Measurements from ENCODE around the gene RIPPLY3.

- TF ChIP-seq REST (IDR thresholded peaks at IDR 0.05; ENCODE audit: low read depth) (no peak), EZH2 (IDR thresholded peaks at IDR 0.05) (no peak), CTCF (IDR thresholded peaks at IDR 0.05 in 2 of 3, conservative IDR thresholded peaks at IDR 0.05 in 1 of 3; ENCODE audit: borderline replicate concordance in 1 of 3, insufficient read depth in 1 of 3, low read depth in 2 of 3, low read length in 2 of 3) (no peak), YY1 (IDR thresholded peaks at IDR 0.05; ENCODE audit: extremely low read depth, insufficient replicate concordance, low read depth, low read length) (no peak), POLR2A (IDR thresholded peaks at IDR 0.05; ENCODE audit: borderline replicate concordance, extremely low read depth, insufficient read depth, insufficient read length) (no peak), SIN3A (IDR thresholded peaks at IDR 0.05; ENCODE audit: low read depth) (no peak), SP1 (IDR thresholded peaks at IDR 0.05; ENCODE audit: low read depth) (no peak)
These were observed 33.7 kb downstream of the RIPPLY3 start for GRCh38 chr21:37040212-37040611.

All from HCT116 (cell line).